Cerebellar nuclear complex (tissue), 1 donor: ENCODE data around the gene GNA14.
"Not testable (repeated sequence)": the region's sequence is repeated elsewhere in the genome, so short reads cannot be mapped to it uniquely, and the experiment has no call there.

ENCODE experiments used
- DNase-seq, 2 experiments: peaks; one replicate each; lab custom pipeline; 2025; lab: John Stamatoyannopoulos, UW

Gene GNA14

DNA sequence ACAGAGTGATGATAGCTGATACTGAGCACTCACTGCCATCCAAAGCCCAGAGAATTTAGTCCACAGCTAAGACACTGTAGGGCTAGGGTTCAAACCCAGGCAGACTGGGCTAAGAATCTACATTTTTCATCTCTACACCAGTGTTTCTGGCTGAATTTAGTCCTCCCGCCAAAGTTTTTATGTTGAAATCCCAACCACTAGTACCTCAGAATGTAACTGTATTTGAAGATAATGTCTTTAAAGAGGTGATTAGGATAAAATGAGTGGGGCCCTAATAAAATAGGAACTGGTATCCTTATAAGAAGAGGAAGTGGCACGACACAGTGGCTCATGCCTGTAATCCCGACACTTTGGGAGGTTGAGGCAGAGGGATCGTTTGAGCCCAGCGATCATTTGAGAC is 4.3 kb downstream of the GNA14 start:
- DNase-seq, result no peak

DNA sequence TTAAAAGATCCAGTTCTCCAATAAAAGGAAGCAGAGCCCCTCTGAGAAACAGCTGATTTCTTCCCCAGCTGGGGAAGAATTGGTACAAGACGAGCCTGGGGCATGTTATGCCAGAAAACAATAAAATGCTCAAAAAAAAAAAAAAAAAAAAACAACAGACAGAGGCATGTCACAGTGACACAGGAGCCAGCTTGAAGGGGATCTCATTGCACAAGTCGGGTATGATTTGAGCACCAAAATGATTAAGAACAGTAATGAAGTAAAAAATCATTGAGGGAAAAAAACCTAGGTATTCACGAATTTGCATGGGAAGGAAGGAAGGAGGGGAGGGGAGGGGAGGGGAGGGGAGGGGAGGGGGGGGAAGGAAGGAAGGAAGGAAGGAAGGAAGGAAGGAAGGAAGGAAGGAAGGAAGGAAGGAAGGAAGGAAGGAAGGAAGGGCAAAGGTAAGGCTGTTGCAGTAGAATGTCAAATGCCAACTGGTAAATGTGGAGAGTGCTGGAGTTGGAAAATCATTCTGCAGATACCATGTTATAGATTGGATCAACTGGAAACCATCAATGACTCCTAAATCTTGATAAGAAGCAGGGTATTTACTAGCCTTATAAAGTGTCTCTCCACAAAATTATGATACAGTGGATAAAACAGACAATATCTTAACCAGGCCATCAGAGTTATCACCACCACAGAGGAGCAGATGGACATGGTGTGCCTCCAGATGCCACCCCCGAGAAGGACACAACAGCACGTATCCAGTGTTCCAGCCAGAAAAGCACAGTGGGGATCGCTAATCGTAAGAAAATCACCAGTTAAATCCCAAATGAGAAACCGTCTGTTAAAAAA is 7.2 kb downstream of the GNA14 start:
- DNase-seq, result no peak

DNA sequence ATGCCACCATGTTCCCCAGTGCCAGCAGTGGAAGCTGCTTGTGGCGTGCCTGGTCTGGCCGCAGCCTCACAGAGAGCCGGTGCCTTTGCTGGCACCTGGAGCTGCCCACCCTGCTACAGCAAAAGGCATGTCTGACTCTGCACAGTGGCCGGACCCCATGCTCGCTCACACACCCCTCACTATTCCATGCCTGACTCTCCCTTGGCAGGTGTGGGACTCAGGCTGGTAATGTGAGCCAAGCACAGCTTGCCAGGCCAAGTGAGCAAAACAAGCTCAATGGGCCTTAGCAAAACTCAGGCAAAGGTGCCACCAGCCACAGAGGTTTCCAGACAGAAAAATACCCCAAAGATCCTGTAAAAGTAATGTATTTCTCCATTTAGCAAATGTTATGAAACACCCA is 15.5 kb downstream of the GNA14 start:
- DNase-seq, result no peak

DNA sequence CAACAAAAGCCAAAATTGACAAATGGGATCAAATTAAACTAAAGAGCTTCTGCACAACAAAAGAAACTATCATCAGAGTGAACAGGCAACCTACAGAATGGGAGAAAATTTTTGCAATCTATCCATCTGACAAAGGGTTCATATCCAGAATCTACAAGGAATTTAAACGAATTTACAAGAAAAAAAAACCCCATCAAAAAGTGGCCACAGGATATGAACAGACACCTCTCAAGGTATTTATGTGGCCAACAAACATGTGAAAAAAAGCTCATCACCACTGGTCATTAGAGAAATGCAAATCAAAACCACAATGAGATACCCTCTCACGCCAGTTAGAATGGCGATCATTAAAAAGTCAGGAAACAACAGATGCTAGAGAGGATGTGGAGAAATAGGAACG is 19.3 kb downstream of the GNA14 start:
- not testable (repeated sequence) for DNase-seq

DNA sequence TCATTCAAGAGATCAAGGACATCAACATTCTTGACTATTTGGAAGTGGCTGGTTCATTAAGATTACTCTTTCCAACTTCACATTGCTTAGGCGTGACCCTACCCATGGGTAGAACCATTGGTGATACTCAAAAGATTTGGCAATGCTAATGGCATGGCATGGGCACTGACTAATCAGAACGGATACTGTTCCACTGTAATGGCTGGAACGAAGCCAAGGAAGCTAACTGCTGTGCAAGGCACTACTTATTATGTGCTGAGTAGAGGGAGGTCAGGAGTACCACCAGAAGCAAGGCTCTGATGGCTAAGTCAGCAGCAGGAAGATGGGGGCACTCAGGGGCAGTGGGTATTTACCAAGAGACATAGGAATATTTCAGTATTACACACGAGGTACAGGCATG is 31.9 kb downstream of the GNA14 start:
- no peak for DNase-seq

DNA sequence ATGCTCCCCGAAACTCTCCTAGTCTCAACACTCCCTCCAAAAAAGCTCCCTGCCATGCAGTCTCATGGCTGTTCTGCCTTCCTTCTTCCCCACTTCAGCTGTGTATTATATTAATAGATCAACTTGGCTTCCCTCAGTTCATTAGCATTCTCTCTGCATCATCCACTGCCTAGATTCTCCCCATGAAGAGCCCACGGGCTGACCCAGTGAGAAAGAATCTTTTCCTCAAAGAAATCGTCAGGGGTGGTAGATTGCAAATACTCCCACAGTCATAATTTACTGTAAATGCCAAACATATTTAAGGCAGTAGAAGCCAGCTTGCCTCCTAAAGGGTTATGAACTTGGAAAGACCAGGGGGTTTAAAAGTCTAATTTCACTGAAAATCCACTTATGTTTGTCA is 33.5 kb downstream of the GNA14 start:
- no peak for DNase-seq

DNA sequence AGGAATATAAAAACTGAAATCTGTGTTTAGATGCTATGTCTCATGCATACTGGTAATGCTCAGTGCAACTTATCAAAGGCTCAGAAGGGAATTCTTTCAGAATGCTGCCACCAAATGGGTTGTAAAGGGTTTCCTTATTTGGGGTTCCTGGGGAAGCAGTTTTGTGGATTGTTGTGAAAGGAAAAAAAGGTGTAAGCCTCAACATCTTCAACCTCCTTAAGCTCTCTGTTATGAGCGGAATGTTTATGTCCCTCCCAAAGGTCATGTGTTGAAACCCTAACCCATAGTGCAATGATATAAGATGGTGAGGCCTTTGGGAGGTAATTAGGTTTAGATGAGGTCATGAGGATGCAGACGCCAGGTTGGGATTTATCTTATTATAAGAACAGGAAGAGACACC is 41.6 kb downstream of the GNA14 start:
- DNase-seq, result no peak

DNA sequence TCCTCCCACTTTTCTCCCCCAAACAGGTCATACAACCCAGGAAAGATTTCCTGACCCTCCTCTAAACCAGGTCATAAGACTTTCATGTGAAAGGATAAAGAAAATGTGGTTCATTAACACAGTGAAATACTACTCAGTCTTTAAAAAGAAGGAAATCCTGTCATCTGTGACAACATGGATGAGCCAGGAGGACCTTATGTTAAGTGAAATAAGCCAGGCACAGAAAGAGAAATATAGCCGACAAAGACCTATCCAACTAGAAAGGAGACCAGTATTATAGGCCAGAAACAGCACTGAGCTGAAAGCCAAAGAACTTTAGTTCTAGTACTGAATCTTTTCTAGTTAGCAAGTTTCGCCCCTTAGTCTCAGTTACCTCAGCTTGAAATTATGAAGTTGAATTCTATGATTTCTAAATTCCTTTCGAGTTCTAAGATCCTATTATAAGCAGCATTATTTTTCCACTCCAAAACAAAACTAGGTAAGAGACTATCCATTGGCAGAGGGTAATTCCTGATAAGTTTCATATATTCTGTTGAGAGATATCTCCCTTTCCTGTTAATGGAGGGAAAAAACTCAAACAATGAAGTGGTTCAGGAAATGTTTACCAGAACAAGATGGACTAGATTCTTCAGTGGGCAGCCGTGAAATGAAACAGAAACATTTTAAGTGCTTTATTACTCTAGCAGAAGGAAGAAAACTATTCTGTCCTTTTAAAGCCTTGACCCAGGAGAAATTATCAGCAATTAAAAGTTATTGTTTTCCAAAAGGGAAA is 42.5 kb downstream of the GNA14 start:
- DNase-seq, result no peak

DNA sequence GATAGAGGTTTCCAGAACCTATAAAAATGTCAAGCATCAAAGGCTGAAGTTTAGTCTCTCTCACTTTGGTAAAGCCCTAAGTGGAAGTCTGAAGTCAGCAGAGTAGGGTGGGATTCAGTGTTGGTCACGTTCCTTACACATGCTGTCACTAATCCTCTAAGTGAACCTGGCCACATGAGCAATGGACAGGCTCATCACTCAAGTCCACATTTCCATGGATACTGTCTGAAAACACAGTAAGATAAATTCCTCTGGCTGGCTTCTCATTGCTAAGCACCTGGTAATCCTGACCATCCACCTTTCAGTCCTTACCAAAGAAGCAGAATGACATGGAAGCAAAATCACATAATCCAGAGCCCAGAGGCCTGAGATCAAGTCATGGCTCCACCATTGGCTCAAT is 43.8 kb downstream of the GNA14 start:
- DNase-seq, result no peak

DNA sequence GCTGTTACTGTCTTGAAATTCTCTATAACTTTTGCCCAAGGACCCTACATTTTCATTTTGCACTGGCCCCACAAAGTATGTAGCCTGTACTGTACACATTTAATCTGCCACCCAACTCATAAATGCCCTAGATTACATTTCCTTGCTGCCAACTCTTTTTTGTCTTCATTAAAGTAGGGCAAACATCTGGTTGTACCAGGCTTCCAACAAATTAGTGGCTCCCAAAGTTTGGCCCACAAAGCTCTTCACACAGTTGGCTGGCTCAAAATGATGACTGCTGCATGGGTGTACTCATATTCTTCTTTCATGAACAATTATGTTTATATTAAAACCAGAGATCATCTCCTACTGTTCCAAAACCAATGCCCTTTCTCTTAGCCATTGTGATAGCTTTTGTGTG is 45.3 kb downstream of the GNA14 start:
- no peak for DNase-seq

DNA sequence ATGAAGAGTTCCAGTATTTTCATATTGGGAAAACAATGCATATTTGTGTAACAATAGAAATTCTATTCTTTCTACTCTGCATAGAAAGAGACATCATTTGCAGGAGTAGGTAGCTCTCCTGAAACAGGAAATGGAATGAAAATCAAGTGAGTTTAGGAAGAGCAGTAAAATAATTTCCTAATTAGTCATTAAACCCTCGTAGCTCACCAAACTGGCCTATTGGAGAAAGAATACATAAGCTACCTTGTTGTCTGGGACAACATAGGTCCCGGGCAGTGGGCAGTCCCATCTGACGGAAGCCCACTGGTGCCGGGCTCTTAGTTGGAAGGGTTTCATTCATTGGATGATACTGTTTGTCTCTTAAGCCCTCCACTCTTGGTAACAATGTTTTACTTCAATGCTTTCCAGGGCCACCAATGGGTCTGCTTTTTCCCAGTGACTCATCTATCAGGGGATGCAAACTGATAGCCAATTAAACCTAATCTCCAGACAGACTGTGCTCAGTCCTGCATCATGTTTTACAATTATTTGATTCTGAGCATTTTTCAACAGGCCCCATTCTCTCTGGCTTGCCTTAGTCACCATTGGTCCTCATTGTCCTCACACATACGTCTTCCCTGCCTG is 46.5 kb downstream of the GNA14 start:
- no peak for DNase-seq

DNA sequence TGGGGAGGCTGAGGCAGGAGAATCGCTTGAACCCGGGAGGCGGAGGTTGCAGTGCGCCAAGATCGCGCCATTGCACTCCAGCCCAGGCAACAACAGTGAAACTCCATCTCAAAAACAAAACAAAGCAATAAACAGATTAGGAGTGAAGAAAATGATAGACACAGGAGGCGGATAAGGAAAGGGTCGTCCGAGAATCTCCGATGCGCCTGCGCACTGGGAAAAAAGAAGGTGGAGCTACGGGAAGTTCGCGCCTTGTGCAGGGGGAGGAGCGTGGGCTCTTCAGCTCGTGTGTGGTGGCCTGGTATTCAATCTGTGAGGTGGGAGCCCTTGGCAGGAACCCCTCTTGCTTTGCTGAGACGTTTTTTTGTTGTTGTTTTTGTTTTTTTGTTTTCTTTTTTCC is 47.3 kb downstream of the GNA14 start:
- DNase-seq, result no peak

DNA sequence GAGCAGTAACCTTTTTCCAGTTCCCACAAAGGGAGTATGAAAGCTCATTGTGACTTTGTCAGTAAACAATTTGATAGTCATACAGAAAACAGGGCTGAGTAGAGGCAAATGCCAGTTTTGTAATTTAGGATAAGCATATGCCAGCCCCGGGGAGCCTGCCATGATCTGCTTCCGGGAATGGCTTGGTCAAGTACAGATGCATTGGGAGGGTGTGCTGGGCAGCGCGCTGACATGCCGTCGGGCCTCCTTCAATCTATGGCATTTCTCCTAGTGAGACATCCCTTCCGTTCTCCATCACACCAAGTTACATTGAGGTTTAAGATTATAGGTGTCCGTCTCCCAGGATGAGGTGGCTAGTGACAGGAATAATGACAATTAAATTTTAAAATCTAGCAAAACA is 48.6 kb downstream of the GNA14 start:
- no peak for DNase-seq

DNA sequence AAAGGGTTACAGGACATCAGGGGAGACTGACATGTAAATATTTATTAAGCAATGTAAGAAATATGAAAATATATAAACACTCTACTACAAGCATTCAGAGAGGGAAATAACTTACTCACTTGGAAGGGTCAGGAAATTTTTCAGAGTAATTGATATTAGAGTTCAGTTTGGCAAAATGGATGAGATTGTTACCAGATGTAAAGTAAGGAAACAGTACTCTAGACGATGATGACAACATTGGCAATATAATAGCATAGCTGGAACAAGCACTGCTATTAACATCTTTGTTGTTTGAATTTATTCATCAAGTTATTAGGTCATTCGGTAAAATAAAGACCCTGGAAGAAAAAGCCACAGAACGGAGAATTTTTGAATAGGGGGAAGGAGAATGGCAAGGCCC is 49.1 kb downstream of the GNA14 start:
- no peak for DNase-seq

DNA sequence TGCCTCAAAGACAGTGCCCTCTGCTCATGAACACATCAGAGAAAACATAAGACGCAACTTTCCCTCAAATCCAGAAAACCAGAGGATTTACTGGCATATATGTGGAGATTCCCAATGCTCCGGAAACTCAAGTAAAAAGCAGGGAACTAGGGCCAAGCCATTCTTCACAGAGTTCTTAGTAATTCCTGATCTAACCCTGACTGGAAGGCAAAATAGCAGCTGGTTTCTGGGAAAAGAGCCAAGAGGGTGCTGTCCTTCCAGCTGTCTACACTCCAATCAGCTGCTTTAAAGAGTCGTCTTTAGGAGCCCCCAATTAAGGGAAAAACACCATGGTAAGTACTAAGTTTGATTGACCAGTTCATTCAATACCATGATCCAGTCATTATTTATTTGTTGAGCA is 49.6 kb downstream of the GNA14 start:
- no peak for DNase-seq

DNA sequence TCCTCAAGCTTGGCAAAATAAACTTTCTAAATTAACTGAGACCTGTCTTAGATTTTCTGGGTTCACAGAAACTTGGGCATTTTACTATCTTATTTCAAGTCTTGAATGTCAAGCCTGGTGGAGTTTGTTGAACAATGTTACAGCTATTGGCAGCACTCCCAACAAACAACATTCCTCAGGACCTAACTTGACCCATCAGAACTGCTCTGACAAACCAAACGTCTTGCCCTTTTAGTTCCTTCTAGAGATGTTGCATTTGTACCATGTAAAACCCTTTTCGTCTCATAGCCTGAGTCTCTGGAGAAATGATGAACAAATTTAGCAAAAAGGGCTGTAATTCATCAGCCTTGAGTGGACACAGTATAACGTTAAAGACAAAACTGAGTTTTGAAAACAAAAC is 51.1 kb downstream of the GNA14 start:
- no peak for DNase-seq

DNA sequence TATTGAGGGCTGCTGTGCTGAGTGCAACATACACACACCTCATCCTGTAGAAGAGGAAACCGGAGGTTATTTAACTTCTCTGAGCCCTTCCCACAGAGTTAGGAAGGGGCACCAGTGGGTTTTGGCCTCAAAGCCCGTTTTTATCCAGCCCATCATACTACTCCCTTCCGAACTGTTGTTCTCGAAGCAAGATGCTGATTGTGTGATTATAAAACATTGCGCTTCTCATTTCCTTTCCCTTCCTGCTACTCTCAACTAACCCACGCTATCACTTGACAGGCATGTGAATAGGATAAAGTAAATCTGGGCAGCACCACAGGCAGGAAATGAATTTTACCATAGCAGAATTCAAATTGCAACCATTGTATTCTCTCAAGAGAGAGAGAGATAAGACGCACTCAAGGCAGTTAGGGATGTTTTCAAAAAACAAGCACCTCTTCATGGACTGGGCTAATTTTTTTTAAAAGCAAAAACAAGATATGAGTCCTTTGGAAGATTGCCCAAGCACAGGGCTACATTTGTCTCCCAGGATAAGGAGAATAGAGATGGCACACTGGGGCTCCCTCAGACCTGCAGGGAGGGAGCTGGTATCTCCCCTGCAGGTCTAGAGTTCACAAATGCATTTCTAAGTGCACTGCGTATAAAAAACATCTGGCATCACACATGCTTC is 52.6 kb downstream of the GNA14 start:
- no peak for DNase-seq

DNA sequence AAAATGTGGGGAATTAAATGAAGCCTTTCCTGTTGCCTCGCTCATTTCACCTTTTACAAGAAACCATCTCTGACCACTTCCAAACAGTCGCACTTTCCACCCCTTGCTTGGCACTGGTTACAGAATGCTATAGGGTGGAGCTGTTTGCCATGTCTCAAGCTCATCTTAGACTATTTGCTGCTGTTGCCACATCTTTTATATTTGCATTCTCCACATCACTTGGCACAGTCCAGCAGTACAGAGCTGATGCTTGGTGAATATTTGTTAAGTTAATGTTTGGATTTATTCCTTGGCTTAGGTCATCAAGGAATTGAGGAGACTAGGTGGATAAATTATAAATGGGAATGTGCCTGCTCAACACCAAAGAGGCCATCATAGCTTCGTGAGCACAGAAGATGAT is 53.2 kb downstream of the GNA14 start:
- DNase-seq, result no peak

DNA sequence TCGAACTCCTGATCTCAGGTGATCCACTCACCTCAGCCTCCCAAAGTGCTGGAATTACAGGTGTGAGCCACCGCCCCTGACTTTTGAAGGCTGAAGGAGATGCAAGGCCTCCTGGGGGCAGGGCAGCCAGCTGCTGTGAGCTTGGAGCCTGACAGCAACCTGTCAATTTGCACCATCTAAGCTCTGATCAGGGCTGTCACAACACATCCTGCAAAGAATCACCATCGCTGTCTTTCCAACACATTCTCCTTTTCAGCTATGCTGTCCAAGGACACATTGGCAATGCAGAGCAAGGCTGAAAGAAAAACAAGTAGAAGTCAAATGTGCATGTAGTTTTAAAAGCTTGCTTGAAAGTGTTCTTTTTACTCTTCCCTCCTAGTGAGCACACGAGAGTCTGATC is 54.6 kb downstream of the GNA14 start:
- no peak for DNase-seq

DNA sequence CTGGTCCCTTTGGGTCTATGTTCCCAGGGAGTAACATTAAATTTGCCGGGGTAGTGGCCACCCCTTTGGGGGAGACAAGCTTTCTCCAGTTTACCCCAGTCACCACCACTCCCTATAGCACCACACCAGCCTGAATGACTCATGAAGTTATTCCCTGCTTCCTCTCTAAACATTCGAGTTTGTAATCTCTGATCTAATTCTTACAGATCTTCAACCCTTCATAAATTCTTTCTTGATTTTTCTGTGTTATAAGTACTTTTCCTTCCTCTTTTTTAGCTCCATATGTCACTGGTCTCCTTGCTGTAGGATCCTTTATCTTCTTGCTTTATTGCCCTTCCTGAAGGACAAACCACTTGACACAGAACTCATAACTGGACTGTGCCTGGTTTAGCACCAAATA is 55.6 kb downstream of the GNA14 start:
- DNase-seq, result no peak

DNA sequence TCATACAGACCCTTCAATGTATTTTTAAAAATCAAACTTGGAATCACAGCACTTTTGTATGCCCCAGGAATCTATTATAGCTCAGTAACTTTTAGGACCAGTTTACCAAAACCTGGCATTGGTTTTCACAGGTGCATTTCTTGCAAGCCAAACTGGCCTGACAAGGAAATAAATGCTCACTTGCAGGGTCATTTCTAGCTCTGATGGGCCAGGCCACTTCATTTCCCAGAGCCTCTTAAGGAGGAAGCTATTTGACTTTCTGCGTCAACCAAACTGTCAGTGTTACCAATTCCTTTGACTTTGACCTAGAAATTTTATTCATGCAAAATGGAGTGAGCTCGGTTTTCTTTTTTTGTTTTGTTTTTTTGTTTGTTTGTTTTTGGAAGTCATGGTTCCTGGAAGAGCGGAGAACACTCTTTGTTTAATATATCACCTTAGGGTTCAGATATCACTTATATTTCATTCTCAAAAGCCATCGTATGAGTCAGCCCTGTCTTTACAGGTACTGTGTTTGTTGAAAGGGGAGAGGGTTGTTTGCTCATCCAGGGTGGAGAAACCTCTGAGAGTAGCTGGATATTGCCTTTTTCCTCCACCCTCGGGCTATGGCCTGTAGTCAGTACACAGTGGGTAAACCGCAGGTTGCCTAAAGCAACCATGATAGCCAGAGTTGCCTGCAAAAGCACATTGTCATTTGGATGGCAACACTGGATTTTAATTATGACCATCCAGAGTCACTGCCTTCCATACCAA is 58.9 kb downstream of the GNA14 start:
- DNase-seq, result no peak
